GM23338 (cell line): ENCODE measurements around the gene FBXL20.
"Not testable (repeated sequence)": the region's sequence is repeated elsewhere in the genome, so short reads cannot be mapped to it uniquely, and the experiment has no call there.

Experiments used
- CREB1 ChIP-seq: fragments of 250-450 bp; sonication (Bioruptor Pico); IDR thresholded peaks from 2 replicates; pipeline ENCODE4 v1.5.0; 2020; ENCODE audit warnings: low read depth, mild to moderate bottlenecking, moderate library complexity
- CTCF ChIP-seq, 2 experiments: fragments of 200-600 bp in 1 of 2; sonication (generic) in 1 of 2; conservative IDR thresholded peaks; 2 replicates each; pipeline versions ENCODE4 v1.5.1 to v1.6.1; 2016 to 2017; ENCODE audit warnings: antibody characterized with exemption in 2 of 2, low read depth in 2 of 2, mild to moderate bottlenecking in 2 of 2, moderate library complexity in 1 of 2
- EZH2 ChIP-seq: fragments of 200-600 bp; sonication (generic); IDR thresholded peaks from one replicate; pipeline ENCODE4 v1.8.0; 2017; ENCODE audit warnings: antibody characterized with exemption, mild to moderate bottlenecking, low read depth; ENCODE audit not compliant: unreplicated experiment

GRCh38 chr17:39334008-39334744, 67.2 kb downstream of the FBXL20 start:
- TF ChIP-seq CTCF (conservative IDR thresholded peaks at IDR 0.05; ENCODE audit: low read depth in 2 of 2); CREB1; EZH2: not testable (repeated sequence)
